GM12891 (cell line): Measurements from ENCODE around the gene IGFLR1.

Experiments
- DNase-seq: peaks from one replicate; pipeline ENCODE4 v3.0.0; 2011; ENCODE audit warnings: low spot score; ENCODE audit not compliant: insufficient read length
- FAIRE-seq: peaks from 2 replicates; lab custom pipeline; 2011; peaks lifted over from hg19 to GRCh38; lab: Jason Lieb, UNC
- PAX5 ChIP-seq: IDR thresholded peaks from 2 replicates; pipeline ENCODE4 v1.6.1; 2011; ENCODE audit warnings: low read length, moderate library complexity, mild to moderate bottlenecking; ENCODE audit not compliant: insufficient read depth, severe bottlenecking
- POLR2A ChIP-seq: IDR thresholded peaks from 2 replicates; pipeline ENCODE4 v1.6.1; 2011; ENCODE audit warnings: low read depth, low read length, control low read depth
- POLR2AphosphoS5 ChIP-seq: IDR thresholded peaks from 2 replicates; pipeline ENCODE4 v1.6.1; 2011; ENCODE audit warnings: low read depth, low read length, control low read depth
- POU2F2 ChIP-seq: IDR thresholded peaks from 2 replicates; pipeline ENCODE4 v1.6.1; 2011; ENCODE audit warnings: low read depth, mild to moderate bottlenecking, control low read depth, low read length, moderate library complexity
- SPI1 ChIP-seq: IDR thresholded peaks from 2 replicates; pipeline ENCODE4 v1.6.1; 2011; ENCODE audit warnings: low read depth, low read length, control low read depth
- TAF1 ChIP-seq: IDR thresholded peaks from 2 replicates; pipeline ENCODE4 v1.6.1; 2011; ENCODE audit warnings: low read depth, low read length, control low read depth

Gene IGFLR1

DNA sequence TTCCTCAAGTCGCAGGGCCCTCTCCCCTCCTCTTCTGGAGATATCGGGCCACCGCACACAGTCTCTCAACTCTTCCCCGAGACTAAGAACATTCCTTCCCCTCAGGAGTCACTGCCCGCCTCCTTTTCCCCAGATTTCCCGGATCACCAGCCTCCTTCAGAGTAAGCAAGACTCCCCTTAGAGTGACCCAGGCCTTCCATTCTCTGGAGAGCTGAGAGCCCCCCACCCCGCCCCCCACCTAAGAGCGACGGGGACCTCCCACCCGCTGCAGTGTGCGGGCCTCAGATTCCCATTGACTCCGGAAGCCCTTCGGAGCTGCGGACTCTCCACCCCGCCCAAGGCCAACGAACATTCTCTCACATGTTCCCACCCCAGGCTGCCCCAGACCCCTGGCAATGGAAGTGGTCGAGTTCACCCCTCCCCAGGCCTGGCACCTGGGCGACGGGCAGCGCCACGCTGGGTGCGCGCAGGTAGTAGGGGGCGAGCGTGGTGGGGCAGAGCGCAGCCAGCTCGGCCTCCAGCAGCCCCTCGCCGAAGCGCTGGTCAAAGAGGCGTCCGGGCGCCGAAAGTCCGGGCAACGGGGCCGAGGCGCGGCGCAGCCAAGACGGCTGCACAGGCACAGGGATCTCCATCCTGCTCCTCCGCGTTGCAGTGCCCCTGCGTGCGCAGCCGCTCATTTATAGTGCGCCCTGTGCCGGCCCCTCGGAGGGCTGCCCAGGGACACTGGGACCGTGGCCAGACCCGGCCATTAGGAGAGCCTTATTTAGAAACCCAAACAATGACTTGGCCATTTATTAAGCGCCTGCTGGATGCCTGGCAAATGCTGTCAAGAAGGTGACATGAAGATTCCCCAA is 14.4 kb upstream of the IGFLR1 start, which contains the start of gene HSPB6:
TSS of gene HSPB6 (minus strand) at position 653 of the 854 bp plus-strand sequence. CDS start at position 632, 21 bp downstream.
- FAIRE-seq (no peak), DNase-seq (no peak)
- TF ChIP-seq PAX5: no peak
- TF ChIP-seq POLR2AphosphoS5: no peak
- TF ChIP-seq SPI1: no peak
- TF ChIP-seq POLR2A: no peak
- no peak for TF ChIP-seq POU2F2
- no peak for TF ChIP-seq TAF1

GRCh38 chr19:35755550-35756376 is 13.5 kb upstream of the IGFLR1 start:
- TF ChIP-seq POU2F2 (no peak), POLR2AphosphoS5 (no peak), POLR2A (no peak), TAF1 (no peak), PAX5 (no peak), SPI1 (no peak)
- no peak for FAIRE-seq
- no peak for DNase-seq

DNA sequence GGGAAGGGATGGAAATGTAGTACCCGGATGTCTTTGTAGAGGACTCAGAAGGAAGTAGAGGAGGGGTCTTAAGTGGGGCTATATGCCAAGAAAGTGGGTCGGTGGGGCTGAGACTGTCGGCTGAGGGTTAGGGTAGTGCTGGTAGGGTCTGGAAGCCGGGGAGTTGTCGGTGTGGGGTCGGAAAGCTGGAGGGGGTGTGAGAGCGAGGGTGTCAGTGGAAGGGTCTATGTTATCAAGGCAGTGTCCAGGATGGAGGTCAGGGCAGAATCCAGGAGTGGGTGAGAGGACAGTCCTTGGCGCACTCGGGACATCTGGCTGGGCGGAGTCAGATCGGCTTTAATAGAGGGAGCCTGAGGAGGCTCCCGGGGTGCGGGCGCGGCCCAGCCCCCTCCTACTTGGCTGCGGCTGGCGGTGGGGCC is 12.9 kb upstream of the IGFLR1 start:
- DNase-seq: no peak
- FAIRE-seq: no peak

DNA sequence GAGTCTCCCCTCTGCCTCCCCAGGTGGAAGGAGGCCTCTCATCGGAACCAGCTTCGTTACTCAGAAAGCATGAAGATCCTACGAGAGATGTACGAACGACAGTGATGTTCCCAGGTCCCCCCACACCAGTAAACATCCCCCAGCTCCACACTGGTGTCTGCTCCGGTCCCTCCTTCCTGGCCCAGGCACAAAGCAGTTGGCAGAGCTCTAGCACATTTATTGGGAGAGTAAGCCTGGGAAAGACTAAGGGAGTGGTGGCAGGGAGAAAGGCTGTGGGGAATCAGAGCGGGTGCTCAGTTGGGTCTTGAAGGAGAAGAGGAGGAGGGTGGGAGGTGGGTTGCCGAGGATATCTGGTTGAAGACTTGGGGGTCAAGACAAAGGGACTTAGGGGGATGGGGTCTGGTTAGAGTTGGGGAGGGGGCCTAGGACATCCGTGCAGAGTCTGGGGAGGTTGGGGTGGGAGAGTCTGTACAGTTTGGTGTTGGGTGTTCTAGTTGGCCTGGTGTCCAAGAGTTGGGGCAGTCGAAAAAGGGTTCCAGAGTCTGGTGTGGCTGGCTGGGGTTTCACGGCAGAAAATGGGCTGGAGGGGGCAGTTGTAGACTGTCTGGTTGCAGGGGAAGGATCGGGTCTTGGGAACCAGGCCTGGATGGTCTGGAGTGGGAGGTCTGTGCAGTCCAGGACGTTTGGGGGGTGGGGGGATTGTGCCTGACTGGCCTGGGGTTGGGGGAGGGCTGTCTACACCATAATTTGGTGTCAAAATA is 12.3 kb upstream of the IGFLR1 start:
- no peak for FAIRE-seq
- no peak for TF ChIP-seq TAF1
- TF ChIP-seq PAX5: no peak
- TF ChIP-seq POU2F2: no peak
- no peak for TF ChIP-seq SPI1
- no peak for TF ChIP-seq POLR2AphosphoS5
- no peak for TF ChIP-seq POLR2A
- no peak for DNase-seq

More for the DNA sequence above, 12.9 kb upstream of the IGFLR1 start:
- TF ChIP-seq SPI1 (no peak), POLR2AphosphoS5 (no peak), TAF1 (no peak), PAX5 (no peak), POU2F2 (no peak), POLR2A (no peak)

- DNase-seq: no peak
- TF ChIP-seq POU2F2 (no peak), SPI1 (no peak), POLR2AphosphoS5 (no peak), TAF1 (no peak), PAX5 (no peak), POLR2A (no peak)
- FAIRE-seq: no peak
Observed at GRCh38 chr19:35753634-35754369, 11.6 kb upstream of the IGFLR1 start.

- no peak for TF ChIP-seq PAX5
- no peak for TF ChIP-seq POLR2A
- no peak for TF ChIP-seq TAF1
- no peak for TF ChIP-seq POU2F2
- no peak for TF ChIP-seq SPI1
- TF ChIP-seq POLR2AphosphoS5: no peak
- FAIRE-seq (no peak), DNase-seq (no peak)
Observed at GRCh38 chr19:35752746-35753350, 10.6 kb upstream of the IGFLR1 start.

GRCh38 chr19:35751839-35752745 is 9.8 kb upstream of the IGFLR1 start:
- FAIRE-seq (no peak), DNase-seq (no peak)
- TF ChIP-seq SPI1: no peak
- no peak for TF ChIP-seq POLR2AphosphoS5
- TF ChIP-seq POU2F2: no peak
- no peak for TF ChIP-seq POLR2A
- TF ChIP-seq PAX5: no peak
- TF ChIP-seq TAF1: no peak
